Mesenchymal stem cell (in vitro differentiated cells and primary cell): ENCODE data around the gene FLT3LG. TPM values are rescaled to one million over a fixed set of nuclear protein-coding genes. Genes with fewer than 3 reads are reported as not detected.

Source experiments
- DNase-seq: peaks from one replicate; pipeline ENCODE4 v3.0.0-alpha.2; 2013
- H2AFZ ChIP-seq: one replicate; pipeline ENCODE4 v1.6.1; 2013; ENCODE audit warnings: low read depth, mild to moderate bottlenecking, control low read depth, inconsistent platforms, low read length, moderate library complexity
- H2AK5ac ChIP-seq: 2 replicates; pipeline ENCODE4 v1.6.1; 2013; ENCODE audit warnings: low read length, moderate library complexity, mild to moderate bottlenecking, inconsistent platforms; ENCODE audit not compliant: severe bottlenecking
- H2BK120ac ChIP-seq: one replicate; pipeline ENCODE4 v1.6.1; 2013; ENCODE audit warnings: low read depth, mild to moderate bottlenecking, inconsistent platforms, low read length, moderate library complexity
- H2BK12ac ChIP-seq, 2 experiments: one replicate each; pipeline ENCODE4 v1.6.1; 2013; ENCODE audit warnings: inconsistent platforms in 2 of 2, low read length in 2 of 2, mild to moderate bottlenecking in 2 of 2, moderate library complexity in 2 of 2, control low read depth in 1 of 2
- H2BK15ac ChIP-seq: one replicate; pipeline ENCODE4 v1.6.1; 2013; ENCODE audit warnings: mild to moderate bottlenecking, low read depth, inconsistent platforms; ENCODE audit not compliant: poor library complexity, severe bottlenecking
- H2BK5ac ChIP-seq: 2 replicates; pipeline ENCODE4 v1.6.1; 2013; ENCODE audit warnings: low read depth, mild to moderate bottlenecking, low read length, control low read depth, inconsistent platforms; ENCODE audit not compliant: poor library complexity, severe bottlenecking
- H3K14ac ChIP-seq, 2 experiments: one replicate each; pipeline ENCODE4 v1.6.1; 2013; ENCODE audit warnings: inconsistent platforms in 2 of 2, low read length in 2 of 2, control low read depth in 1 of 2, mild to moderate bottlenecking in 1 of 2, moderate library complexity in 1 of 2
- H3K18ac ChIP-seq, 2 experiments: one replicate each; pipeline ENCODE4 v1.6.1; 2013; ENCODE audit warnings: inconsistent platforms in 2 of 2, low read length in 2 of 2, control low read depth in 1 of 2, low read depth in 1 of 2, mild to moderate bottlenecking in 1 of 2
- H3K23ac ChIP-seq, 2 experiments: one replicate each; pipeline ENCODE4 v1.6.1; 2013; ENCODE audit warnings: inconsistent platforms in 2 of 2, low read length in 2 of 2, mild to moderate bottlenecking in 2 of 2, moderate library complexity in 2 of 2, control low read depth in 1 of 2
- H3K27ac ChIP-seq: 2 replicates; pipeline ENCODE4 v1.5.1; 2013; ENCODE audit warnings: mild to moderate bottlenecking, moderate library complexity, low read length, control low read depth, inconsistent platforms; ENCODE audit not compliant: poor library complexity, severe bottlenecking
- H3K27me3 ChIP-seq, 2 experiments: 2 replicates each; pipeline versions ENCODE4 v1.6.1 to v1.7.0; 2013; ENCODE audit warnings: low read length in 2 of 2, mild to moderate bottlenecking in 2 of 2, moderate library complexity in 2 of 2, control low read depth in 1 of 2, inconsistent platforms in 1 of 2; ENCODE audit not compliant: control insufficient read depth in 1 of 2, insufficient read depth in 1 of 2
- H3K36me3 ChIP-seq, 2 experiments: 2 replicates each; pipeline versions ENCODE4 v1.6.1 to v1.7.0; 2013; ENCODE audit warnings: low read length in 2 of 2, control low read depth in 1 of 2, inconsistent platforms in 1 of 2, low read depth in 1 of 2, mild to moderate bottlenecking in 1 of 2; ENCODE audit not compliant: insufficient read depth in 2 of 2, control insufficient read depth in 1 of 2
- H3K4ac ChIP-seq, 2 experiments: one replicate each; pipeline ENCODE4 v1.6.1; 2013; ENCODE audit warnings: inconsistent platforms in 2 of 2, low read length in 2 of 2, mild to moderate bottlenecking in 2 of 2, moderate library complexity in 2 of 2, control low read depth in 1 of 2, low read depth in 1 of 2
- H3K4me1 ChIP-seq: 2 replicates; pipeline ENCODE4 v1.6.1; 2013; ENCODE audit warnings: low read depth, low read length, control low read depth; ENCODE audit not compliant: control insufficient read depth, insufficient read depth
- H3K4me2 ChIP-seq: 2 replicates; pipeline ENCODE4 v1.6.1; 2013; ENCODE audit warnings: low read length, mild to moderate bottlenecking, inconsistent platforms; ENCODE audit not compliant: poor library complexity, severe bottlenecking
- H3K4me3 ChIP-seq, 2 experiments: 2 replicates each; pipeline versions ENCODE4 v1.5.1 to v1.7.0; 2013; ENCODE audit warnings: low read length in 2 of 2, mild to moderate bottlenecking in 2 of 2, control low read depth in 1 of 2, low read depth in 1 of 2; ENCODE audit not compliant: insufficient read depth in 1 of 2
- H3K79me1 ChIP-seq: replicated peaks from 2 replicates; pipeline ENCODE4 v1.6.1; 2013; ENCODE audit warnings: mild to moderate bottlenecking, control low read depth, low read length, inconsistent platforms; ENCODE audit not compliant: poor library complexity, severe bottlenecking
- H3K9ac ChIP-seq: 2 replicates; pipeline ENCODE4 v1.7.0; 2013; ENCODE audit warnings: mild to moderate bottlenecking, low read length, moderate library complexity
- H3K9me3 ChIP-seq: 2 replicates; pipeline ENCODE4 v1.7.0; 2013; ENCODE audit warnings: mild to moderate bottlenecking, low read length; ENCODE audit not compliant: control insufficient read depth
- H4K8ac ChIP-seq: one replicate; pipeline ENCODE4 v1.6.1; 2013; ENCODE audit warnings: inconsistent platforms, mild to moderate bottlenecking, low read length, moderate library complexity
- H4K91ac ChIP-seq: one replicate; pipeline ENCODE4 v1.6.1; 2013; ENCODE audit warnings: mild to moderate bottlenecking, low read length, inconsistent platforms
- WGBS: methylation state at CpG from one replicate; pipeline ENCODE4 v1.1.7; 2013; ENCODE audit warnings: mixed read lengths; 5-methylcytosine and 5-hydroxymethylcytosine counted together
- polyA plus RNA-seq, 2 experiments: library from polyadenylated mRNA; stranded (reverse); fragments of 200-250 nt; gene quantifications; one replicate each; pipeline ENCODE4 v1.2.3, GENCODE V29; 2013

FLT3LG gene
- polyA plus RNA-seq (2013, experiment 1 of 2): 11.9 TPM
- 12.5 TPM for polyA plus RNA-seq (2013, experiment 2 of 2)

- no peak within 1 kb of the TSS for H3K27ac ChIP-seq
- no peak within 1 kb of the TSS for H2BK5ac ChIP-seq
- H3K14ac ChIP-seq: peak within 1 kb of the TSS; percentile 45 to 49
- no peaks in the 10 kb centered on the region for H3K79me1 ChIP-seq
- H4K8ac ChIP-seq: peak within 1 kb of the TSS; percentile 96
- H2AK5ac ChIP-seq: no peak within 1 kb of the TSS
- DNase-seq: peak; percentile 87
- peaks cover 0 to 7% of the 10 kb centered on the region in 2 experiments for H3K27me3 ChIP-seq
- H2AFZ ChIP-seq: peak within 1 kb of the TSS; percentile 97
- peak within 1 kb of the TSS; percentile 81 for H3K4me2 ChIP-seq
- H3K4ac ChIP-seq: peak within 1 kb of the TSS in 1 of 2 experiments; percentile 60
- no peak within 1 kb of the TSS for H2BK120ac ChIP-seq
- H3K36me3 ChIP-seq: peaks cover 0 to 12% of the 10 kb centered on the region in 2 experiments
- H3K4me3 ChIP-seq: peak within 1 kb of the TSS; percentile 54 to 84
- H3K9me3 ChIP-seq: no peaks in the 10 kb centered on the region
- peak within 1 kb of the TSS; percentile 95 for H4K91ac ChIP-seq
- H3K18ac ChIP-seq: peak within 1 kb of the TSS; percentile 65 to 88
- peaks cover 14% of the 10 kb centered on the region for H3K4me1 ChIP-seq
- WGBS: 11% methylated on average over 32 of the region's 33 CpGs
- peak within 1 kb of the TSS; percentile 15 for H2BK15ac ChIP-seq
- peak within 1 kb of the TSS; percentile 89 for H3K9ac ChIP-seq
- no peak within 1 kb of the TSS for H3K23ac ChIP-seq
- H2BK12ac ChIP-seq: peak within 1 kb of the TSS; percentile 32 to 63
Observed at GRCh38 chr19:49473868-49474541, at the start of gene FLT3LG. FLT3LG (plus strand) TSS chr19:49474215; CDS start chr19:49474640, 425 bp downstream.

DNA sequence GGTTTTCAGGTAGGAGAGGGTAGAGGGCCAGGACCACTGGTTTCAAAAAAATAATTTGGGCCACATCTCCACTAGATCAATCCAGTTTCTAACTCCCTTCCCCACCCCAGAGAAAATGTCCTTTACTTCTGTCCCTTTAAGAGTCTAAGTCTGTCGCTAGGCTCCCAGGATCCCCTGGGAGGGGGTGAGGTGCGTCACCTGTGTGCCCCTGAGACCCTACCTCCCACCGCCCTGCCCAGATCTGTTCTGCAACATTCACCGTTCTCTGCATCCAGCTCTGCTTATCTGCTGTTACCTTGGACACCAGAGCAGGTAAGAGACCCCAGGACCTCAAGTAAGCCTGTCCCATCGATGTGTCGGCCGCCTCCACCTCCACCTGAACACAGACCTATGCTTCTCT is 48.8 kb upstream of the FLT3LG start, which contains the start of gene GFY:
Gene GFY, plus strand, starts transcription at position 211 of the 400 bp plus-strand sequence. CDS start 1,043 bp downstream, outside the sequence.
- no peak within 1 kb of the TSS for H4K91ac ChIP-seq
- H3K14ac ChIP-seq: no peak within 1 kb of the TSS
- H2AFZ ChIP-seq: no peak within 1 kb of the TSS
- no peak within 1 kb of the TSS for H2AK5ac ChIP-seq
- no peak within 1 kb of the TSS for H3K4me3 ChIP-seq
- no peak within 1 kb of the TSS for H3K18ac ChIP-seq
- H2BK5ac ChIP-seq: no peak within 1 kb of the TSS
- no peak within 1 kb of the TSS for H2BK120ac ChIP-seq
- H3K23ac ChIP-seq: no peak within 1 kb of the TSS
- H3K4ac ChIP-seq: no peak within 1 kb of the TSS
- WGBS: 42% methylated on average over 7 of the region's 7 CpGs
- no peaks in the 10 kb centered on the region for H3K79me1 ChIP-seq
- H4K8ac ChIP-seq: no peak within 1 kb of the TSS
- H3K27ac ChIP-seq: no peak within 1 kb of the TSS
- no peak within 1 kb of the TSS for H2BK12ac ChIP-seq
- peaks cover 22% of the 10 kb centered on the region for H3K4me1 ChIP-seq
- no peak within 1 kb of the TSS for H3K9ac ChIP-seq
- H3K9me3 ChIP-seq: no peaks in the 10 kb centered on the region
- H3K27me3 ChIP-seq: peaks cover 95 to 100% of the 10 kb centered on the region in 2 experiments
- no peak within 1 kb of the TSS for H3K4me2 ChIP-seq
- H3K36me3 ChIP-seq: no peaks in the 10 kb centered on the region
- H2BK15ac ChIP-seq: no peak within 1 kb of the TSS
- no peak for DNase-seq

DNA sequence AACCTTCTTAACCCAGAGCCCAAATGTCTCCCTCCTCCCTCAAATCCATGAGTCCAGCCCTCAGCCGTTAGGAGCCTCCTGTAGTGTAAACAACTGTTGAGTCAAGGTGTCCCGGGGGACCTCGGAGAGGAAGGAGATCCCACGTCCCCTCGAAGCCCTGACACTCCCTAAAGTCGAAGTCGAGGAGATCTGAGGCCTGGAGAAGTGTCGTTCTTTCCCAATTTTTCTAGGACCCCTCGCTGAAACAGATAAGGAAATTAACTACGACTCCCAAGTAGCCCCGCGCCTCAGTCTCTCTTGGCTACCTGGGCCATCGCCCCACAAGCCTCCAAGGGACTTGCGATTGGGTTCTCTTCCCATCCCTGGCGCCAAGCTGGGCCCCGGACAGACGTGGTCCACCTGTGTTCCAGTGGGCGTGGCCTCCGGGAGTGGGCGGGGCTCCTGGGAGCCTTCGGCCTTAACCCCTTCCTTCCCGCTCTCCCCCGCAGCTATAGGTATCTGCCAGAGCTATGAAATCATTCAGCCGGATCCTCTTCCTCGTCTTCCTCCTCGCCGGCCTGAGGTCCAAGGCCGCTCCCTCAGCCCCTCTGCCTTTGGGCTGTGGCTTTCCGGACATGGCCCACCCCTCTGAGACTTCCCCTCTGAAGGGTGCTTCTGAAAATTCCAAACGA is 48.0 kb upstream of the FLT3LG start:
- H2BK5ac ChIP-seq: no peak overlapping the region
- H3K79me1 ChIP-seq: no peaks in the 10 kb centered on the region
- H2AFZ ChIP-seq: no peak overlapping the region
- H3K4me2 ChIP-seq: no peak overlapping the region
- H3K27ac ChIP-seq: no peak overlapping the region
- H3K4me1 ChIP-seq: peaks cover 22% of the 10 kb centered on the region
- no peak overlapping the region for H4K8ac ChIP-seq
- H4K91ac ChIP-seq: no peak overlapping the region
- H2BK12ac ChIP-seq: no peak overlapping the region
- 7% methylated on average over 30 of the region's 30 CpGs for WGBS
- H2AK5ac ChIP-seq: no peak overlapping the region
- H3K9me3 ChIP-seq: no peaks in the 10 kb centered on the region
- no peak overlapping the region for H3K4ac ChIP-seq
- no peak overlapping the region for H3K4me3 ChIP-seq
- H3K9ac ChIP-seq: no peak overlapping the region
- H3K14ac ChIP-seq: no peak overlapping the region
- no peak overlapping the region for H3K18ac ChIP-seq
- no peak for DNase-seq
- no peak overlapping the region for H3K23ac ChIP-seq
- H2BK120ac ChIP-seq: no peak overlapping the region
- no peak overlapping the region for H2BK15ac ChIP-seq
- peaks cover 95 to 100% of the 10 kb centered on the region in 2 experiments for H3K27me3 ChIP-seq
- H3K36me3 ChIP-seq: no peaks in the 10 kb centered on the region

DNA sequence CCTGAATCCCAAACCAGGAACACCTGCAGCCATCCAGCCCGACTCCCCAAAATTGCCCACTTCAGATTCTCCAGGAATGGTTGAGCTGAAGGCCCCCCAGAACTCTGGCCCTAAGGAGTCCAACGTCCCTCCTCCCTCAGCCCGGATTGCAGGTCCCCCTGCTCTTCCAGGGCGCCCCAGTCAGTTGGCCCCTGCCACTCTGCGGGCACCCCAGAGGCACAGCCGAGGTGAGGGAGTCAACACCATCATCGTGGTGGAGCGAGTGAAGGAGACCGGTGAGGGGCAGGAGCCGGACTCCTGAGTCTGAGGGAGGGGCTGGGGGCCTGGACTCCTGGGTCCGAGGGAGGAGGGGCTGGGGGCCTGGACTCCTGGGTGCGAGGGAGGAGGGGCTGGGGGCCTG is 46.7 kb upstream of the FLT3LG start:
- no peak overlapping the region for H2BK5ac ChIP-seq
- H4K8ac ChIP-seq: no peak overlapping the region
- WGBS: 86% methylated on average over 12 of the region's 12 CpGs

More for the DNA sequence above, 46.7 kb upstream of the FLT3LG start:
- Histone ChIP-seq H3K9me3 (no peaks in the 10 kb centered on the region), H3K27ac (no peak overlapping the region), H3K4me1 (peaks cover 18% of the 10 kb centered on the region), H4K91ac (no peak overlapping the region), H3K79me1 (no peaks in the 10 kb centered on the region), H3K4me2 (no peak overlapping the region), H3K18ac (no peak overlapping the region), H3K27me3 (peaks cover 88 to 96% of the 10 kb centered on the region in 2 experiments), H2BK12ac (no peak overlapping the region), H2AK5ac (no peak overlapping the region), H3K4ac (no peak overlapping the region), H2AFZ (no peak overlapping the region), H3K14ac (no peak overlapping the region), H3K23ac (no peak overlapping the region), H3K9ac (no peak overlapping the region), H3K4me3 (no peak overlapping the region), H3K36me3 (no peaks in the 10 kb centered on the region), H2BK120ac (no peak overlapping the region), H2BK15ac (no peak overlapping the region)
- no peak for DNase-seq
